Renal pelvis (tissue), 4 donors: ENCODE data around the gene IRF5. TPM values are rescaled to one million over a fixed set of nuclear protein-coding genes. Genes with fewer than 3 reads are reported as not detected.

ENCODE experiments used
- DNase-seq: peaks from one replicate; pipeline ENCODE4 v3.0.0-alpha.2; 2013
- polyA plus RNA-seq, 3 donors: library from polyadenylated mRNA; unstranded; fragments of 120-200 nt; gene quantifications; one replicate each; pipeline ENCODE4 v1.2.1, GENCODE V29; 2013; ENCODE audit not compliant: insufficient read length in 3 of 3

IRF5 gene
- polyA plus RNA-seq, 3 donors = 11.4 to 14.8 (median 12.4) TPM

DNA sequence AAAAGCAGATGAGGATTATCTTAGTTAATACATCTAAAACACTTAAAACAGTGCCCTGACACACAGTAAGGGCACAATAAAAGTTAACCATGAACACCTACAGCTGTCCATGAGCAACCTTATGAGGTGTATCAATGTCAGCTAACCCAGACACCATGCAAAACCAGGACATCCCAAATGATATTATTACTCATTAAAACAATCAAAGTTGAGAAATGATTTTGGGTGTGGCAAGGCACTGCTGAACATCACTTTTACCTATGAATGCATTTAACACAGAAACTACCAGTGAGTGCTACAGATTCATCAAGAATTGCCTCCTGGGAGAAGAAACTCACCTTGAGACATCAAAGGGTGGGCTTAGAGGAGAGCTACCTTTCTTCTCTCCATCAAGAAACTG, 18.3 kb downstream of the IRF5 start:
- DNase-seq = no peak

DNA sequence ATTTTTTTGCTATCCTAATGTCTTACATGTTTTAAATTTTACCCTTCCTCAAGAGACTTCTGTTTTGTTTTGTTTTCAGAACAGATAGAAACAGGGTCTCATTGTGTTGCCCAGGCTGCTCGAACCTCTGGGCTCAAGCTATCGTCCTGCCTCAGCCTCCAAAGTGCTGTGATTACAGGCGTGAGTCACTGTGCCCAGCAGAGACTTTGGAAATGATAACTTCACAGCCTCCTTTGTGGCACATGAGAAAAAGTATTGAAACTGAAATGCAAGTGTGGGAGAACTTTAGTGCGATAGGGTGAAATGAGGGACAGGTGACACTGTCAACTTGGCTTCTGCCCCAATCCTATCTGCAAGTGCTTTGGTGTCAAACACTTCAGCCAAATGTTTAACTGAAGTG, 21.6 kb downstream of the IRF5 start:
- no peak for DNase-seq

DNA sequence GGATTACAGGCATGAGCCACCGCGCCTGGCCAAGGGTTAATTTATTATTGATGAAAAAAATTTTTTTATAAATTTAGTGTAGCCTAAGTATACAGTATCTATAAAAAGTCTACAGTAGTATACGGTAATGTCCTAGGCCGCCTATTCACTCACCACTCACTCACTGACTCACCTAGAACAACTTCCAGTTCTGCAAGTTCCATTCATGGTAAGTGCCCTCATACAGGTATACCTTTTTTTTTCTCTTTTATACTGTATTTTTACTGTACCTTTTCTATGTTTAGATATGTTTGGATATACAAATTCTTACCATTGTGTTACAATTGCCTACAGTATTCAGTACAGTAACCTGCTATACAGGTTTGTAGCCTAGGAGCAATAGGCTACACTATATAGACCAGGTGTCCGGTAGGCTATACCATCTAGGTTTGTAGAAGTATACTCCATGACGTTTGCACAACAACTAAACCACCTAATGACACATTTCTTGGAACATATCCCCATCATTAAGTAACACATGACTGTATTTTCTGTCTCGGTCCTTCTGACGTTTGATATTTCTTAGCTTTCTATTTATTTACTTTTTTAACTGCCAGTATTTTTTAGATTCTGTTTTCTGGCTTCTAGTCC, 23.4 kb downstream of the IRF5 start:
- no peak for DNase-seq

DNA sequence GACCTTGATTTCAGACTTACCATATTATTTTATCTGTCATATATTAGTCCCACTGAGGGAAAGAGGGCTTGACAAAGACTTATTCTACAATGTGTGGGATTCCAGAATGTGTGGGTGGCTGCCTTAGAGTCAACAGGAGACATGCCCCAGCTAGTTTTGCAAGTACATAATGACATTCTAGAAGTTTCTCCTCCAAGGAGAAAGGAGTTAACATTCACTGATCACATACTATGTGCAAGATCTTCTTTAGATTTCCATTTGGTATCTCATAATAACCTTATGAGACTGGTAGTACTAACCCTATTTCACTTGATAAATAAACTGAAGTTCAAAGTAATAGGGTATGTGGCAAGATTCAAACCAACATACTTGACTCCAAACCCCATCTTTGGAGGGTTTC, 25.2 kb downstream of the IRF5 start:
- DNase-seq = no peak

DNA sequence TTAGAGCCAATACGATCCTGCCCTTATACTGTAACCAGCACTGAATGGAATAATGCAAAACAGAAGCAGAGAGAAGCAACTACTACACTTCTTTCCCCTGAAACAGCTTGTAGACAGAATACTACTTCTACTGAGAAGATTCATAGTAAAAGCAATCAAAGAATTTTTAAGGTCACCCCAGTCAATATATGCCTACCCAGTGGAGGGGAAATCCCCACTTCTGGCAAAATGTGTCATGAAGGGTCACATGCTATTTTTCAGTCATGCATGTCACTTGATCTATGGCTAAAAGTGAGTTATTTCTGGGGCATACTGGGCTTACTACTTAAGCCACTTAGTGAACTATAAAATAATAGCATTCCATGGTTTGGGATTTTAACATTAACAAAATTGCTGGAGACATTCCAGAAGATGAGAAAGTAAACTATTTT, 25.6 kb downstream of the IRF5 start:
- DNase-seq = no peak

DNA sequence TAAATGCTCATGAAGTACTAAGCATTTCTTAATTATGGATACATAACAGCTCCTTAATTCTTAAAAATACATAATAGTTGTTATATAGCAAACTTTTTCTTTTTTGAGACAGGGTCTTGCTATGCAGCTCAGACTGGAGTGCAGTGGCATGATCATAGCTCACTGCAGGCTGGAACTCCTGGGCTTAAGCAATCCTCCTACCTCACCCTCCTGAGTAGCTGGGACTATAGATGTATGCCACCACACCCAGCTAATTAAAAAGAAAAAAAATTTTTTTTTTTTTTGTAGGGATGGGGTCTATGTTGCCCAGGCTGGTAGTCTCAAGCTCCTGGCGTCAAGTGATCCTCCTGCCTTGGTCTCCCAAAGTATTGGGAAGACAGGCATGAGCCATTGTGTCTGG, 30.9 kb downstream of the IRF5 start:
- no peak for DNase-seq

DNA sequence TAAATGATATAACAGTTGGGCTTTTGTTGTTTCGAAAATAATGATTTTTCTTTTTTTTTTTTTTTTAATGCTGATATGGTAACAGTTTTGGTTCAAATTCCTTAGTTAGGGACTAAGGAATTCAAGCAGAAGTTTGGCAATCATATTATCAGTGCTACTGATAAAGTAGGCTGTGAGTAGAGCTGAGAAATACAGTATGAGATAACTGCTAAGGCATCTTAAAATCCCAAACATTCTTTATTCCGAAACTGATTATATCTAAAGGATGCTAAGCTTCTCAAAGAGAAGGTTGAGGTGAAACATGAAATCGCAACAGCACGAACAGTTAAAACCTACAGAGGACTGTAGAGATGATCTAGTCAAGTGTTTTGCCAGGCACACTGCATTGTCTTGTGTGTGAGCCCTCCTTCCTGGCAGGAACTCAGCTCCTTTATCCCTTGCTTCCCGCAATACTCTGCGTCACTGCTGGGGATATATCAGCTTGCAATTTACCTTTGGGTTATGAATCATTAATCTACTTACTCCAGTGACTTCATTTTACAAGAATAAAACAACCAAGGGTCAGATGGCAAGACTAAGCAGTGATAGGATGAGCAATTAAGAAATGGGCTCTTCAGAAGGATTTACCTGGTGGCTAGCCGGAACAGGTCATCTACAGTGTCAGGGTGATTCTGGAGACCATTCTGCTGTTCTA, 36.7 kb downstream of the IRF5 start:
- no peak for DNase-seq

DNA sequence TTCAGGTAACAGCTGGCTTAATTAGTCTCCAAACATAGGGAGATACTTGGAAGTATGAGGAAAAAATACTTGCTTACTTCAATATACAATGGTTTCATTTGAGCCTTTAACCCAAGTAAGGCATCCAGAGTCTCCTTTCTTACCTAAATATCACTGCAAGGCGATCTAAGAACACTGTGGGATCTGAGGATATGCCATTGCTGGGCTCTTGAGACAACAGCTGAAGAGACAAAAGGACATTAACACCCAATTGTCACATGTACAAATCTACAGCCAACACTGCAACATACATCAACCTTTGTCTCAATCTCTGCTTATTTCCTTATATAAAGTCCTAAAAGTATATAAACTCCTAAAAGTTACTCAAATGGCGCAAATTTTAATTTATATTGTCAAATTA, 44.4 kb downstream of the IRF5 start:
- no peak for DNase-seq

DNA sequence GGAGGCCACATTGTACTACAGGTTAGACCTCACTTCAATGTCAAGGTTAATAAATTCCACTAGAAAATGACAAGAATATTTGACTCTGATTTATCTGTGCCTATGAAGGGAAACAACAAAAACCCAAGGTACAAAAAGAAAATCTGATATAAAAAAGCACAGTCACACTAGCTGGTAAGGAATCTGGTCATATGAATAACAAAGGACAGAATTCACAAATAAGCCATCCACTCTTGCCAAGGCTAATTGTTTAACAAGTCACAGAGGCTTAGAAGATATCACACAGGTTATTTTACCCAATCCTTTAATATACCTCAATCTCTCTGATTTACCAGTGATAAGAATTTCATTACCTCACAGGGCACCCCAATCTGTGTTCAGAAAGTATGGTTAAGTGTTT, 47.9 kb downstream of the IRF5 start:
- no peak for DNase-seq

DNA sequence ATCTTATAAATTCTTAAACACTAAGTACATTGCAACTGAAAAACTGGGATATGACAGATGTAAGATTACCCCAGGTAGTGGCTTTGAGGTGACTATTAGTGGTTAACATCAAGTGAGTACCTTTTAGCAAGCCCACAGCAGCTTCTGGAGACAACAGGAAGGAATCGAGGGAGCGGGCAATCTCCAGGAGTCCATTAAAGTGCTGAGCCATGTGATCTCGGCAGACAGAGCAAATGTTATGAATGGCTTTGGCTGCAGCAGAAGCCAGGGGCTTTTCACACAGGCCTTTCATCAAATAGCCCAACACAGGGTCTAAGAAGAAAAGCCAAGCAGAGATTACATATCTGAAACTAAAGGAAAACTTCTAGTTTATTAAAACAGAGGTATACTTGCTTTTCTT, 48.9 kb downstream of the IRF5 start:
- DNase-seq = no peak

DNA sequence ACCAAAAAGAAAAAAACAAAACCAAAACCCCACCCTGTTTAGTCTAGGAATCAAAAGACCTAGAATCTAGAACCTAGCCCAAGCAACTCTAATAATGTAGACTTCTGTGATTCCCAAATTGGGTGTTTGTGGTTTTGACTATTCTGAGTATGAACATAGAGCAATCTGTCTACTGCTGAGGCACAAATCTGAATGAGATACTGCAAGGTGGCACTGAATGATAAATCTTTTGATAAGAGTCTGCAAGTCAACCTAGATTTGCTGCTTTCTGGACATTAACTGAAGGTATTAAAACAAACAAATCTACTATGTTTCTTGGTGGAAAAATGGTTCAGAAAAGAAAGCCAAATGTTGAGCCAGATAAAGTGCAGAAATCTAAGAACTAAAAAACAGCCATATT, 50.6 kb downstream of the IRF5 start:
- DNase-seq = no peak

DNA sequence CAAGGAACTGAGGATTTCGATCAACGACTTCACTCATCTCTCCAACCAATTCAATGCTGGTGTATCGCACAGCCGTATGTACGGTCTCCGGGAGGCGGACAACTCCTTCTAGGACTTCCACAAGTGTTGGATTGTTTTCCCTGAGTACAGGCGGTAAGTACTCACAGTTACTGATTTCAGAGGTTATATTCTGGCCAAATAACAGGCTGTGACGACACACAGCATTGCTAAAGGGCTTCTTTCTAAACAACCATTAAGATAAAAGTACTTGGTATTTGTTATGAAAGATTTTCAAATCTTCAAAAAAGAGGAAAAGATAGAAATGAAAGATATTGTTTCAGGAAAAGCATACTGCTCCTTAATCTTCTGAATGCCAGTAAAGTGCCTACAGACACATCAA, 52.2 kb downstream of the IRF5 start:
- DNase-seq = no peak

DNA sequence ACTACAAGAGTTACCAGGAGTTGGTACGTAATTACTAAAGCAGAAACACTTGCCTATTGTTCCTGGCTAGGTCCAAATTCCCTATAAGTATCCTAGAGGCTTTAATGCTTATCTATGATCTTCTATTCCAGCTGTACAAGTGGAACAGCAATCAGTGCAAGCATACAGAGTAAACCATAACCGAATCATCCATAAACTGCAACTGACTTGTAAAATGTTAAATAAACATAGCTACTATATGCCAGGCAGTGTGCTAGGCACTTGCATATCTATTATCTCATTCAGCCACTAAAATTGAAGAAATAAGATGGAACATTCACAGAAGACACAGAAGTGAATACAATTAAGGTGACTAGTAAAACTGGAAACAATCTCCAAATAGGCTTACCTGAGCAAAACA, 55.7 kb downstream of the IRF5 start:
- no peak for DNase-seq

DNA sequence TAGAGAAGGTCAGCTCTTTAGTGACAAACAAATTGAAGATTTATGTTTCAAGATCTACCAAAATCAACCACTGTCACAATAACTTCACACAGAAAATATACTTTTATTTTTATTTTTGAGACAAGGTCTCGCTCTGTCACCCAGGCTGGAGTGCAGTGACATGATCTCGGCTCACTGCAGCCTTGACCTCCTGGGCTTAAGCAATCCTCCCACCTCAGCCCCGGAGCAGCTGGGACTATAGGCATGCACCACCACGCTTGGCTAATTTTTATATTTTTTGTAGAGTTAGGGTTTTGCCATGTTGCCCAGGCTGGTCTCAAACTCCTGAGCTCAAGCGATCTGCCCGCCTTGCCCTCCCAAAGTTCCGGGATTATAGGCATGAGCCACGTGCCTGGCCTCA, 56.8 kb downstream of the IRF5 start:
- peak; percentile 20 for DNase-seq

DNA sequence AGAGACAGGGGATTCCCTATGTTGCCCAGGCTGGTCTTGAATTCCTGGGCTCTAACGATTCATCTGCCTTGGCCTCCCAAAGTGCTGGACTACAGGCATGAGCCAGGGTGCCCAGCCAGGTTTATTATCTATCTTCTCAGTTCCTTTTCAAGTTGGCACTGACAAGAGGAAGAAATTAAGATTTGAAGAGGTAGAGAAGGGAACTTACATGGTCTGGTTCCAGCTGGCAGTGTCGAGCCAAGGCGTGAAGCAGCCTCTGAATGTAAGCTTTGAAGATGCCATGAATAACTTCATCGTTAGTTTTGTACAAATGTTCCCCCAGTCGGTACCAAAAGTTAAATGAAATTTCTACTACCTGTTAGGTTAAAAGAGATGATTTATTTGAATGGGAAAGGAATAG, 59.5 kb downstream of the IRF5 start:
- no peak for DNase-seq

Other genes starting within 250 kb of the IRF5 start
- gene CALU, start 198.6 kb upstream of the IRF5 start, polyA plus RNA-seq = 100 to 1,000 TPM; 164 to 202 (median 184) TPM
- 1 to 10 TPM; 1.2 to 1.9 (median 1.4) TPM for gene OPN1SW, start 162.1 kb upstream of the IRF5 start, polyA plus RNA-seq
- 10 to 100 TPM; 17.2 to 27.0 (median 20.6) TPM for gene CCDC136, start 146.0 kb upstream of the IRF5 start, polyA plus RNA-seq
- gene FLNC, start 107.5 kb upstream of the IRF5 start, polyA plus RNA-seq = 10 to 100 TPM; 15.8 to 24.8 (median 18.6) TPM
- 100 to 1,000 TPM; 232 to 280 (median 269) TPM for gene ATP6V1F, start 75.1 kb upstream of the IRF5 start, polyA plus RNA-seq
- gene KCP, start 27.2 kb upstream of the IRF5 start, polyA plus RNA-seq = 10 to 100 TPM; 20.7 to 34.5 (median 32.4) TPM
- 10 to 100 TPM; 44.7 to 49.3 (median 46.7) TPM for gene TNPO3, start 117.2 kb downstream of the IRF5 start, polyA plus RNA-seq
- 10 to 100 TPM; 76.2 to 81.0 (median 79.6) TPM for gene TSPAN33, start 206.8 kb downstream of the IRF5 start, polyA plus RNA-seq